Neural crest cell (in vitro differentiated cells): Measurements from ENCODE around the gene SPEN. TPM values are rescaled to one million over a fixed set of nuclear protein-coding genes. Genes with fewer than 3 reads are reported as not detected.

Experiments
- DNase-seq: peaks from one replicate; pipeline ENCODE4 v3.0.0; 2021; ENCODE audit warnings: low read depth, mixed read lengths, low spot score
- H3K27ac Mint-ChIP-seq: one replicate; pipeline ENCODE4 v1.8.0; 2021; ENCODE audit warnings: mild to moderate bottlenecking, mixed read lengths; ENCODE audit not compliant: unreplicated experiment
- H3K27me3 Mint-ChIP-seq: 2 replicates; pipeline ENCODE4 v1.8.0; 2021; ENCODE audit warnings: low read depth, mild to moderate bottlenecking, mixed read lengths
- H3K36me3 Mint-ChIP-seq: 2 replicates; pipeline ENCODE4 v1.8.0; 2021; ENCODE audit warnings: low read depth, mild to moderate bottlenecking, mixed read lengths
- H3K4me1 Mint-ChIP-seq: 2 replicates; pipeline ENCODE4 v1.8.0; 2021; ENCODE audit warnings: mixed read lengths
- H3K4me3 Mint-ChIP-seq: one replicate; pipeline ENCODE4 v1.8.0; 2021; ENCODE audit warnings: mild to moderate bottlenecking, mixed read lengths
- H3K9me3 Mint-ChIP-seq: 2 replicates; pipeline ENCODE4 v1.8.0; 2021; ENCODE audit warnings: mixed read lengths
- CTCF ChIP-seq: fragments of 200-600 bp; sonication (generic); conservative IDR thresholded peaks from 2 replicates; pipeline ENCODE4 v1.5.0; 2021; ENCODE audit warnings: antibody characterized with exemption, mild to moderate bottlenecking
- total RNA-seq: library from RNA; stranded (reverse); gene quantifications from 2 replicates; pipeline ENCODE4 v1.2.1, GENCODE V29; 2021

The SPEN gene
- total RNA-seq, 1 donor from 2014 or later: 69.4 TPM

- Mint-ChIP-seq H3K9me3 (no peaks in the 10 kb centered on the region), H3K27me3 (no peaks in the 10 kb centered on the region), H3K27ac (no peak overlapping the region), H3K4me3 (peak overlapping the region; percentile 65), H3K36me3 (no peaks in the 10 kb centered on the region), H3K4me1 (peaks cover 40% of the 10 kb centered on the region)
- no peak for DNase-seq
- peak; percentile 40 for TF ChIP-seq CTCF
Observed at GRCh38 chr1:15830258-15830657, 17.2 kb upstream of the SPEN start.

- no peak overlapping the region for H3K27ac Mint-ChIP-seq
- H3K9me3 Mint-ChIP-seq: no peaks in the 10 kb centered on the region
- H3K4me3 Mint-ChIP-seq: peak overlapping the region; percentile 96
- peaks cover 6% of the 10 kb centered on the region for H3K27me3 Mint-ChIP-seq
- no peak for TF ChIP-seq CTCF
- H3K4me1 Mint-ChIP-seq: peaks cover 50% of the 10 kb centered on the region
- peaks cover 2% of the 10 kb centered on the region for H3K36me3 Mint-ChIP-seq
- DNase-seq: no peak
Observed at GRCh38 chr1:15833069-15833679, 14.3 kb upstream of the SPEN start.

- H3K27me3 Mint-ChIP-seq: peaks cover 6% of the 10 kb centered on the region
- peak overlapping the region; percentile 96 for H3K4me3 Mint-ChIP-seq
- H3K9me3 Mint-ChIP-seq: no peaks in the 10 kb centered on the region
- no peak for TF ChIP-seq CTCF
- H3K4me1 Mint-ChIP-seq: peaks cover 50% of the 10 kb centered on the region
- peaks cover 2% of the 10 kb centered on the region for H3K36me3 Mint-ChIP-seq
- H3K27ac Mint-ChIP-seq: peak overlapping the region; percentile 97
- DNase-seq: no peak
Observed at GRCh38 chr1:15833842-15834405, 13.6 kb upstream of the SPEN start.

- Mint-ChIP-seq H3K27me3 (peaks cover 6% of the 10 kb centered on the region), H3K4me3 (peak overlapping the region; percentile 96)
- no peak for TF ChIP-seq CTCF
Observed at GRCh38 chr1:15834406-15835204, 12.9 kb upstream of the SPEN start.

GRCh38 chr1:15835205-15835740 lies 12.2 kb upstream of the SPEN start:
- Mint-ChIP-seq H3K36me3 (peaks cover 2% of the 10 kb centered on the region), H3K9me3 (no peaks in the 10 kb centered on the region), H3K27me3 (peaks cover 6% of the 10 kb centered on the region), H3K4me3 (peak overlapping the region; percentile 96), H3K27ac (peak overlapping the region; percentile 99), H3K4me1 (peaks cover 44% of the 10 kb centered on the region)
- no peak for DNase-seq
- TF ChIP-seq CTCF: no peak

More at GRCh38 chr1:15834406-15835204, 12.9 kb upstream of the SPEN start:
- H3K36me3 Mint-ChIP-seq: peaks cover 2% of the 10 kb centered on the region
- H3K9me3 Mint-ChIP-seq: no peaks in the 10 kb centered on the region
- peaks cover 50% of the 10 kb centered on the region for H3K4me1 Mint-ChIP-seq
- peak overlapping the region; percentile 99 for H3K27ac Mint-ChIP-seq
- peak; percentile 80 for DNase-seq
